IPS DF 4.7 (cell line): ENCODE measurements around the gene CKM.
"Not testable (repeated sequence)": the region's sequence is repeated elsewhere in the genome, so short reads cannot be mapped to it uniquely, and the experiment has no call there.

ENCODE experiments used
- DNase-seq: peaks from one replicate; pipeline ENCODE4 v3.0.0-alpha.2; 2013; ENCODE audit warnings: low spot score; ENCODE audit errors: extremely low read depth

CKM gene

DNA sequence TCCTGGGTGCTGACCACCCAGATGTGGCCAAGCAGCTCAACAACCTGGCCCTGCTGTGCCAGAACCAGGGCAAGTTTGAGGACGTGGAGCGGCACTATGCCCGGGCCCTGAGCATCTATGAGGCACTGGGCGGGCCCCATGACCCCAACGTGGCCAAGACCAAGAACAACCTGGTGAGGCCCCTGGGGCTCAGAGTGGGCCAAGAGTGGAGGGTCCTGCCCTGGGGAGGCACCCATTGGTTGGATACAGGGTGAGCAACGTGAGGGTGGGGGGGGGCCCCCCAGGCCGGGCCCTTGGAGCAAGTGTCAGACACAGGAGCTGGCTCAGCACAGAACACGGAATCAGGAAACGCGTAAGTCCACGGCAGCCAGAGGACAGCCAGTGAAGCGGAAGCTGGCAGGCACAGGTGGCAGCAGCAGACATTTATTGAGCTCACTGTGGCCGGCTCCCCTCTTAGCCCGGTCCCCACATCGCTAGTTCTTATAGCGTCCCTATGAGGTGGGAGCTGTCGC is 26.8 kb upstream of the CKM start:
- no peak for DNase-seq

DNA sequence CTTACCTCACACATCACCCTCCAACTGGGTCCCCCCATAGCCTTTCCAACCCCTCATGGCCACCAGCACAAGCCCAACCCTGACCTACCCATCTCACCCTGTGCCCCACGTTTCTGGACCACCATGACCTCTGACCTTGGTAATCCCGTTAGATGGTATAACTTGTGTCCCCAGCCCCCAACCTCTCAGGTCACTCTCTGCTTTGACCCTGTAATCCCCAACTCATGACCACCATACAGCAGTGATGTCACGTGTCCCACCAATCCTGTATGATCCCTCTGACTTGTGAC is 26.4 kb upstream of the CKM start:
- DNase-seq = no peak

DNA sequence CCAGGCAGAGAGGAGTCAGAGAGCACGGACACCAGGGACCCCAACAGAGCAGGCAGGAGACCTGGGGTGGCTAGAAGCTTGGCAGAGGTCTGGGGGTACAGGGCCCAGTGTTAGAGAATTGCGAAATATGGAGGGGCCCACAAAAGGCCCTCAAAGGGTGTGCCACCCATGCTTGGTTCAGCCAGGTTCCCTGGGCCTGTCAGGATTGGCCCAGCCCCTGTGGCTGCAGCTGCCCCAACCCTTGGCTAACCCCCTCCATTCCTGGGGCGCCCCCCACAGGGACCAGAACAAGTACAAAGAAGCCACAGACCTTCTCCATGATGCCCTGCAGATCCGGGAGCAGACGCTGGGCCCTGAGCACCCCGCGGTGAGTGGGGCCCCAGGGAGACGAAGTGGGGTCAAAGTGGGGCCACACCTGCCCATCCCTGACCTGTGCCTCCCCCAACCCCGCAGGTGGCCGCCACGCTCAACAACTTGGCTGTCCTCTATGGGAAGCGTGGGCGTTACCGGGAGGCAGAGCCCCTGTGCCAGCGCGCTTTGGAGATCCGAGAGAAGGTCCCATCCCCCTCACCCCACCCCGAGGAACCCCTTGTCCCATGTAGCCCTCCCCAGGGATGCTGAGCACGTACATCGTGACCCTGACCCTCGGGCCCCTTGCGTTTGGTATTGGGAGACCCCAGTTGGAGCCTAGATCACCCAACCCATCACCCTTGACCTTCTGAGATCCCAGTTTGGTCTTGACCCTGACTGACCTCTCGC is 25.9 kb upstream of the CKM start:
- DNase-seq = no peak

DNA sequence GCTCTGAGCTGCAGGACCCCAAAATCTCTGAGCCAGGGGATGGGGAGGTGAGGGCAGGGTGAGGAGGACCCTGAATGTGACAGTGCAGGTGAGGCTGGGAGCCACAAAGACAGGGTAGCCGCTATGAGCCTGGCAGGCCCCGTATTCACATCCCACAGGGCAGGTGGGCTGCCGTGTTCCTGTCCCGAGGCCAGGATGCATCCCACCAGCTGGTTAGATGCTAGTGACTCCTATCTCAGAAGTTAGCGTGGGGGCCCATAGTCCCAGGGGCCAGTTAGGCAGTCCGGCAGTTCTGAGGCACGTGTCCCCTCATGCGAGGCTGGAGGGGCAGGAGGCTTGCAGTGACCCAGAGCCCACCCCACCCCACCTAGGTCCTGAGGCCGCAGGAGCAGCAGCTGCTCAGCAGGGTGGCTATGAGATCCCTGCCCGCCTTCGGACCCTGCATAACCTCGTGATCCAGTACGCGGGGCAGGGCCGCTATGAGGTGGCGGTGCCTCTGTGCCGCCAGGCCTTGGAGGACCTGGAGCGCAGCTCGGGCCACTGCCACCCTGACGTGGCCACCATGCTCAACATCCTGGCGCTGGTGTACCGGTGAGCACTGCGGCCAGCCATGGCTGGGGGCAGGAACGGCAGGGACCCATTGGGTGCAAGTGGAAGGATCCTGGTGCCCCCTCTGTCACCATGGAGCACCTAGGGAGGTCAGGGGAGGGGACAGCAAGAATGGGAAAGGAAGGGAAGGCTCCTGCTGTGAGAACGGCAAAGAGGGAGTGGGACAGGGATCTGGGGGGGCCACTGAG is 25.1 kb upstream of the CKM start:
- DNase-seq = no peak

DNA sequence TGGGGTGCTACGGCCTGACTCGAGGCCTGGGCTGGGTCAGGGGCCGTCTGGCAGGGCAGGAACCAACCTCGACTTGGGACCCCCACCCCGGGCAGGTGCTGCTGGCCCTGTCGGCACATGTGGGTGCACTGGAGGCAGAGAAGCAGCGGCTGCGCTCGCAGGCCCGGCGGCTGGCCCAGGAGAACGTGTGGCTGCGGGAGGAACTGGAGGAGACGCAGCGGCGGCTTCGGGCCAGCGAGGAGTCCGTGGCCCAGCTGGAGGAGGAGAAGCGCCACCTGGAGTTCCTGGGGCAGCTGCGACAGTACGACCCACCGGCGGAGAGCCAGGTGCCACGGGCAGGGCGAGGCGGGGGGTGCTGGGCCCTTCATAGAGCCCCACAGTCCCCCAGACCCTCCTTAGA is 23.8 kb upstream of the CKM start:
- DNase-seq = no peak

DNA sequence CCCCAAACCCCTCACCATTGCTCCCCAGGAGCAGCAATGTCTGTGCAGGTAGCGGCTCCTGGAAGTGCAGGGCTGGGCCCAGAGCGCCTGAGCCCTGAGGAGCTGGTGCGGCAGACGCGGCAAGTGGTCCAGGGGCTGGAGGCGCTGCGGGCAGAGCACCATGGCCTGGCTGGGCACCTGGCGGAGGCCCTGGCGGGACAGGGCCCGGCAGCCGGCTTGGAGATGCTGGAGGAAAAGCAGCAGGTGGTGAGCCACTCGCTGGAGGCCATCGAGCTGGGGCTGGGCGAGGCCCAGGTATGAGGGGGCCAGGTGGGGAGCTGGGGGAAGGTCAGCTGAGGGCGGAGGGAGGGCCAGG is 22.8 kb upstream of the CKM start:
- no peak for DNase-seq

DNA sequence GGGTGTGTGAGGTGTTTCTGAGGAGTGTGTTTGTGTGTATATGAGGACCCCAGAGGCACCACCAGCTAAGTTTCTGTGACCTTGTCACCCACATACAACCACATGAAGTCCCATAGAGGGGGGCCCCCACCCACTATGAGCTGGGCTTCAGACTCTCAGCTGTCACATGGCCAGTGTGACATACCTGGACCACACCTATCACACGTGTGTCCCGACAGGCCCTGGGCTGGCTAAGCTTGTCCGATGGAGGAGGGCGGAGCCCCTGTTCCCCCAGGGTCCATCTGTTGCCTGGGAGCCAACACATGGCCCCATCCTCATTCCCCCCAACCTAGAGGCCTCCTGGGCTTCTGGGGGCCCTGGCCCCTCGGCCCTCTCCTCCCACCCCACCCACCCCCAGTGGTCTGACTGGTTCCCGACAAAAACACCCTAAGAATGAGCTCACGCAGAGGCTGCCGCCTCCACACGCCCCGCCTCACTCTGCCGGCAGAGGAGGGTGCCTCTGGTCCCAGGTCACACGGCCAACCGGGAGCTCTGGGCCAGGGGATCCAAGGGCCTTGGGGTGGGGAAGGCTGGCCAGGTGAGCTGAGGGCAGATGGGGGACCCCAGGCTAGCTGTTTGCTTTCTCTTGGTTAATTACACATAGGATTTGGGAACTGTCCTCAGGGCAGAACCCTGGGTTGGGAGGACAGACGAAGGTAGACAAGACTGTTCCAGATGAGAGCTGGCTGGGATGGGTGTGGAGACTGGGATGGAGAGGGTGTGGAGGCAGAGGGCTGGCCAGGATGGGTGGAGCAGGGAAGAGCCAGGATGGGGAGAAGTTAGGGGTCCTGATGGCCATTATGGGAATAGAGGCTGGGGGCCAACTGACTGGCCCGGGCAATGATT is 22.2 kb upstream of the CKM start:
- no peak for DNase-seq

DNA sequence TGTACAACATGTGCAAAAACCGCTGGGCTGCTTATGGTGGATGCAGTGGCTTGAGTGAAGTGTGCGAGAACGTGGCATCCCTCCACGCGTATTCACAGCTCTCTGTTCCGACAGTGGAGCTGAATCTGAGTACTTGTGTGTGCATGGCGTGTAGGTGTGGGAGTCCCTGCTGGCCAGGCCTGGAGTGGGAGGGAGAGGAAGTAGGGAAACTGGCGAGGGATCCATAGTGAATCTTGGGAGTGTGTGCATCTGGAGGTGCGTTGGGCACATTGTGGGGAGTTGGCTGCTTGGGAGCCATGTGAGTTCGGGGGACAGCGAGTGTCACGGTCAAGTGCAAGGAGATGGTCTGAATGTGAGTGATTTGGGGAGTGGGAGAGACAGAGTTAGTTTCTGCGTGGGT is 20.2 kb upstream of the CKM start:
- no peak for DNase-seq

DNA sequence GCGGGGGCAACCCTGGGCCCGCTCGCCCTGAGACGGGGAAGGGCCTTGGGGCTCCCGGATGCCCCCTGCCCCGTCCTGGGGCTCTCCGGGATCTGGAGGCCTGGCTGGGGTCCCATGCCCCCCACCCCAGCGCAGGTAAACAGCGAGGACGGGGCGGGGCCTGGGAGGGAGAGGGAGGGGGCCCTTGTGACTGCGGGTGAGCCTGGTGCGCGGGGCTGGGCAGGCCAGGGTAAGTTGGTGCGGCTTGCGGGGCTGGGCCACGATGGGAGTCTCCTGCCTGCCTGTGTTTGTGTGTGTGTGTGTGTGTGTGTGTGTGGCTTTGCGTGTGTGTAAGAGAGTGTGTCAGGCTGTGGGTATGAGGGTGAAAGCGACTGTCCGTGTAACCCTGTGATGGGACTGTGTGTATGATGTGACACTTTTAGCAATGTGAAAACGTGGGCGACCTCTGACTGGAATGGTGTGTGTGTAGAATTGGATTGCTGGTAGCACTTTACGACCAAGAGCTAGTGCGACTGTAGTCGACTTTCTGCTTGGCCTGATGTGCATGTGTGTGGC is 18.3 kb upstream of the CKM start:
- no peak for DNase-seq

DNA sequence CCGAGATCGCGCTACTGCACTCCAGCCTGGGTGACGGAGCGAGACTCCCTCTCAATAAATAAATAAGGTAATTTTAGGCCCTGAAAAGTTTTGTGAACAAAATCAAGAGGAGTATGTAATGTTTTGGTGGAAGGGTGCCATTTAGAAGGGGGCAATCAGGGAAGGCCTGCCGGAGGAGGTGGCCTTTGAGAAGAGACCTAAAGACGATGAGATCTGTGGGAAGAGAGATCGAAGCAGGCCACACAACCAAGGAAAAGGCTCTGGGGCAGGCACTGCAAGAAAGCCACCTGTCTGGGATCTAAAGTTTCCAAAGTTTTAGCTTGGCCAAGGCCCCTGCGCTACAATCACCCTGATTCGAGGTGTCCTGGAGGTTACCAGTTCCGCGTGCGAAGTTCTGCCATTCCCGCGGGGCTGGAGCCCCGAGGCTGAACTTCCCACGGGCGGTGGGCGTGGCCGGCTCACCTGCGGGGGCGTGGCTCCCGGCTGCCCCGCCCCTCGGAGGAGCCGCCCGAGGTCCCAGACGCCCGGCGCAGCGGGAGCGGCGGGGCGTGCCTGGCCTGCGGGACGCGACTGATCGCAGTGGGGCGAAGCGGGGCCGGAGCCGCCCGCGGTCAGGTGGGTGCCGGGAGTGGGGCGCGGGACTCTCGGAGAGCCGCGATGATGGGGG is 17.7 kb upstream of the CKM start, which contains the start of gene KLC3:
KLC3 (plus strand) TSS at position 519 of the 667 bp plus-strand sequence. CDS start 4,792 bp downstream, outside the sequence.
- DNase-seq = no peak

DNA sequence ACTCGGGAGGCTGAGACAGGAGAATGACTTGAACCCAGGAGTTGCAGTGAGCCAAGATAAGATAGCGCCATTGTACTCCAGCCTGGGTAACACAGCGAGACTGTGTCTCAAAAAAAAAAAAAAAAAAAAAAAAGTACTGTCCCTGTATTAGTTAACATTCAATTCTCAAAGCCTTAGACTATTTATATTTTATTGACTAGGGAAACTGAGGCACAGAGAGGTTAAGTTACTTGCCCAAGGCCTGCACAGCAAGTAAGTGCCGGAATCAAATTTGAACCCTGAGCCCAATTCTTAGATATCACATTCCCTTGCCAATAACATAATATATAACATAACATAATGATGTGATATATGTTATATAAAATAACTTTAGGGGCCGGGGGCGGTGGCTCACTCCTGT is 17.0 kb upstream of the CKM start:
- no peak for DNase-seq

DNA sequence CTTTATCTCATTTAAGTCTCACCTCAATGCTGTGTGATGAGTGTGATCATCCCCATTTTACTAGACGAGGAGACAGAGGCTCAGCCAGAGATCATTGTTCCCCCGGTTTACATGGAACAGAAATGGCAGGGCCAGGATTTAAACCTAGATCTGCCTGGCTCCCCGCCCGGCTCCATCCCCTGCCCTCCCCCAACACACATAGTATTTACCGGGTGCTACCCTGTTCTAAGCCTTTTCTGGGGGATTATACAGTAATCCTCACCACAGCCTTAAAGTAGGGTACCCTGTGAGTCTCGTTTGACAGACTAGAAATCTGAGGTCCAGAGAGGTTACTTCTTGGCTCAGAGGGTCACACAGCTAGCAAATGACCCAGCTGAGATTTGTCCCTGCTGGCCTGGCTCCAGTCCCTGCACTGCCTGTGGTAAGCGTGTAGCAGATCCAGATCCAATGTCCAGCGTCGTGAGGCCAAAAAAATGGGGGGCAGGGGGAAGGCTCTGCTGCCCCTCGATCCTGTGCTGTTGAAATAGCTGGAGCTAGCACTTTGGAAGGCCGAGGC is 14.1 kb upstream of the CKM start:
- no peak for DNase-seq

DNA sequence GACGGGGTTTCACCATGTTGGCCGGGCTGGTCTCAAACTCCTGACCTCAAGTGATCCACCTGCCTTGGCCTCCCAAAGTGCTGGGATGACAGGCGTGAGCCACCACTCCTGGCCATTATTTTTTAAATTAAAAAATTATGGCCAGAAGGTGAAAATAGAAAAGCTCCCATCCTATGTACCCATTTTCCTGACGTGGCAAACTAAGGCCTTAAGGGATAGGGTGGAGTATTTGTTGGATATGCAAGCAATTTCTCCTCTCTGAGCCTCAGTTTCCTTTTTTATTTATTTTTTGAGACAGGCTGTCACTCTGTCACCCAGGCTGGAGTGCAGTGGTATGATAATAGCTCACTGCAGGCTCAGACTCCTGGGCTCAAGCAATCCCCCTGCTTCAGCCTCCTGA is 12.2 kb upstream of the CKM start:
- not testable (repeated sequence) for DNase-seq

DNA sequence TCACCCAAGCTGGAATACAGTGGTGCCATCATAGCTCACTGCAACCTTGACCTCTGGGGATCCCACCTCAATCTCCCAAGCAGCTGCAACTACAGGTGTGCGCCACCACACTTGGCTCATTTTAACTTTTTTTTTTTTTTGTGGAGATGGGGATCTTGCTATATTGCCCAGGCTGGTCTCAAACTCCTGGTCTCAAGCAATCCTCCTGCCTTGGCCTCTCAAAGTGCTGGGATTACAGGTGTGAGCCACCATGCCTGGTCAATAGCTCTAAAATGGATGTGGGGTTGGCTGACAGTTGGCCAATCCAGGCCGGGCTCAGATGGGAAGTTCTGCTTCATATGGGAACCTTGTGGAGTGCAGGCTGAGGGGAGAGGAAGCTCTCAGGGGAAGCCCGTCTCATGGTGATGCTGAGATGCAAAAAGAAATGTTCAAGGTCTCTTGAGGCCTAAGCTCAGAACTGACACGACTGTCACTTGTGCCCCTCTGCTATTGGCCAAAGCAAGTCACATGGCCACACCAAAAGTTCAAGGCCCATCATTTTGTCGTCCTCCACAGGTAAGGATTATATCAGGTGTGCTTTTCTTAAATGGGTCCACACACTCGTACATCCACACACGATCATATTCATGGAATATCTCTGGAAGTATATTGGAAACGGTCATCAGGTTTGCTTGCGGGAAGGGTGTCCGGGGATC is 11.1 kb upstream of the CKM start:
- no peak for DNase-seq

DNA sequence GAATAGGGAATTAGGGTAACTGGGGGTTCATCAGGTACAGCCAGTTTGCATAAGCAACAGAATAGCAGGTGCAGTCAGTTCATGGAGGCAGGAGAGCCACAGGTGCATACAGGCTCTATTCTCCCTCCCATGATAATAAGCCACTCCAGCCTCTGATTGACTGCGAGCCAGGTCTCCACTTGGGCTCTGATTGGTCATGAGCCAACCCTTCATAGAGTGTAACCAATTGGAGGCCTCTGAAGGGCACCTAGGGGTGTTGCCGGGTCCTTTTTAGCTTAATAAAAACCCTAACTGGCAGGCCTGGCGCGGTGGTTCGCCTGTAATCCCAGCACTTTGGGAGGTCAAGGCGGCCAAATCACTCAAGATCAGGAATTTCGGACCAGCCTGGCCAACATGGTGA is 8.7 kb upstream of the CKM start:
- DNase-seq = no peak

DNA sequence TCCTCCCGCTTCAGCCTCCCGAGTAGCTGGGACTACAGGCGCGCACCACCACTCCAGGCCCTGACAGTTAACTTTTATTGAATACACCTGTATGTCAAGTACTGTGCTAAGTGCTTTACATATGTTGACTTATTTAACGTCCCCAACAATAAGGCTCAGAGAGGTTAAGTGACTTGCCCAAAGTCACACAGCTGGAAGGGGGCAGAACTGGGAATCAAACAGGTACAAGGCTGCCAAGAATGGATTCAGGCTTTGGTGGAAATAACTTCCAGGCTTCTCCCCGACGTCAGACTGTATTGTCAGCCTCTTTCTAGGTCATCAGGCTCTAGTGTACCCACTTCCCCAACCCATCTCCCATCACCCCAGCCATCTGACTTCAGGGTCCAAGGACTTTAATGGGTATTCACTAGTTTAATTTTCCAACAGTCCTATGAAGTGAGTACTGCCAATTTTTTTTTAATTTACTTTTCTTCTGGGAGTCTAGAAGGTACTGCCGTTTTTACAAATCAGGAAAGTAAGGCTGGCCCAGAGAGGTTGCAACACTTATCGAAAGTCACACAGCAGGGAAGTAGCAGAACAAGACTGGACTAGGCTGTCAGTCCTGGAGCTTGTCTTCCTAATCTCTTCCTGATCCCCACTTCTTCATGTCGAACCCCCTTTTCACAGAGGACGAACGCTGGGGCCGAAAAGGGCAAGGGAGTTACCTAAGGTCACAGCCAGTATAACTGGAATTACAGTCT is 4.9 kb upstream of the CKM start:
- DNase-seq = no peak

DNA sequence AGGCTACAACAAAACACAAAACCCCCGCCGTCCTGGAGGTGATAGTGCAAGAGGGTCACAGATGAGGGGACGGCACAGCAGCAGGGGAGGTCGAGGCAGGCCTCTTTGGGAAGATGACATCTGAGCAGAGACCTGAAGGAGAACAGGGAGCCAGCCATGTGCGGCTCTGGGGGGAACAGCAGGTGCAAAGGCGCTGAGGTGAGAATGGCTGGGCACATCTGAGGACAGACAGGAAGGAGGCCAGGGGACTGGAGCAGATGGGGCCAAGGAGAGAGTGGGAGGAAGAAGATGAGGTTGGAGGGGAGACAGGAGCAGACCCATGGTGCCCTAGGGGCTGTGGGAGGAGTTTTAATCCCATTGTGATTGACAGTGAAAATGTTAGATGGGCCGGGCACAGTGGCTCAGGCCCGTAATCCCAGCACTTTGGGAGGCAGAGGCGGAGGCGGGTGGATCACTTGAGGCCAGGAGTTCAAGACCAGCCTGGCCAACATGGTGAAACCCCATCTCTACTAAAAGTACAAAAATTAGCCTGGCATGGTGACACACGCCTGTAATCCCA is 1.8 kb upstream of the CKM start:
- DNase-seq = no peak

DNA sequence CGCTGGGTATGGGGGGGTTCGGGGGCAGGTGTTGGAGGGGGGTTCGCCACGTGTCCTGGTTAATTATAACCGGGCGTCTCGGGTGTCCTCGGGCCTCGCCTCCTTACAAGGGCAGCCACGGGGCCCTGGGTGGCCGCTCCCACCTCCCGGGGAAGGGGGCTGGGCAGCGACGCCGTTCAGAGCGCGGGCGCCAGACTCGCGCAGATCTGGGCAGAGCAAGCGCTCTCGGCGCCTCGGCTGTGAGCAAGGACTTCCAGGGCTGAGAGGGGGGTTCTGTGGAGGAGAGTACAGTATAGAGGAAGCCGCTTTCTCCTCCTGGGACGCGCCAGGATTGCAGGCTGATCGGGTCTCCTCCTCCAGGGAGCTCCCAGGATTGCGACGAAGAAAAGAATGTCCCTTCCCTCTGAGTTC is 1.0 kb upstream of the CKM start:
- no peak for DNase-seq

DNA sequence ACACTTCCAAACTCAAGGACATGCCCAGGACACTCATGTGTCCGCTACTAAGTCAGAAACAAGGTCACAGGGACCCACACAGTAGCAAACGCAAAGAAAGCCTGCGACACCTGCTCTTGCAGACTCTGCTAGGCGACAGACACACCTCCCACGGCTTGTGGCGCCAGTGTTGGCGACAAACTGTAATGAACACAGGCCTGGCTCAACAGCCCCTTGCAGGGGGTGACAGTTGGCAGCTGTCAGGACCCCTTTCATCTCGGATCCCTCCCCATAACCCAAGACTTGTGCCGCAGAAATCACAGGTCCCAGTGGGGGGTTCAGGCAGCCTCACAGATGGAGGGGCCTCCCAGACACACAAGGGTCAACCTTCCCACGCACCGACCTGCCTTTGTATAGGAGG is 364 bp downstream of the CKM start:
- DNase-seq = no peak
